ENCODE measurements around the gene ZNF354B.

Gene ZNF354B

GRCh38 chr5:178883815-178884430 is 24.2 kb downstream of the ZNF354B start:
- DNase-seq (ENCODE audit: low spot score) = no peak

GRCh38 chr5:178895615-178896571 is 36.1 kb downstream of the ZNF354B start, which contains the start of gene ZFP2:
TSS of gene ZFP2 (plus strand) at chr5:178895913. CDS start at chr5:178931314, 35,401 bp downstream.
- DNase-seq (ENCODE audit: low spot score) = no peak

GRCh38 chr5:178899289-178899688 is 39.5 kb downstream of the ZNF354B start:
- no peak for DNase-seq (ENCODE audit: low spot score)

- DNase-seq (ENCODE audit: low spot score) = no peak
Measured at GRCh38 chr5:178902849-178903248, 43.1 kb downstream of the ZNF354B start.

GRCh38 chr5:178931846-178932760 is 72.3 kb downstream of the ZNF354B start:
- no peak for DNase-seq (ENCODE audit: low spot score)

All from COLO829 (cell line).